ENCODE results near the gene IQCE. TPM values are rescaled to one million over a fixed set of nuclear protein-coding genes. Genes with fewer than 3 reads are reported as not detected.

IQCE gene
- total RNA-seq, 1 donor from 2014 or later: 12.0 TPM

DNA sequence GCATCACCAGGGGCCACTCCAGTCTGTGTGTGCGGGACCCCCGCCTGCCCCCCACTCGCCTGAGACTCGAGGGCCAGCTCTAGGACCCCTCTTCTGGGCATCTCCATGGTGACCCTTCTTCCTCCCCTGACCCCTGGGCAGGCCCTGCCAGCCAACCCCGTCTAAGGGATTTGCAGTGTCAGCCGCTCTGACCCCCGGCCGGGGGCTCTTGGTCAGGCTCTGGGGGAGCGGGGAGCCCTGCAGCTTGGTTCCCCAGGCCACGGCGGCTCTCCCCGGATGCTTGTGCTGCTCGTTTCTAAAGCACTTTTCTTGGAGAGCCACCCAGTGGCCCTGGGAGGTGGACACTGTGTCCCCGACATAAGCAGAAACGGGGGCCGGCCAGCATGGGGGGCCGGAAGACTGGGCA lies 78.3 kb downstream of the IQCE start:
- Mint-ChIP-seq H3K9me3 (ENCODE audit: unreplicated experiment) (peaks cover 10% of the 10 kb centered on the region), H3K4me3 (ENCODE audit: unreplicated experiment) (peak overlapping the region; percentile 58), H3K36me3 (ENCODE audit: unreplicated experiment) (no peaks in the 10 kb centered on the region), H3K27me3 (ENCODE audit: unreplicated experiment) (peaks cover 2% of the 10 kb centered on the region), H3K27ac (ENCODE audit: unreplicated experiment) (no peak overlapping the region), H3K4me1 (ENCODE audit: low read depth, unreplicated experiment) (peaks cover 13% of the 10 kb centered on the region)
- TF ChIP-seq, protein P1, sequence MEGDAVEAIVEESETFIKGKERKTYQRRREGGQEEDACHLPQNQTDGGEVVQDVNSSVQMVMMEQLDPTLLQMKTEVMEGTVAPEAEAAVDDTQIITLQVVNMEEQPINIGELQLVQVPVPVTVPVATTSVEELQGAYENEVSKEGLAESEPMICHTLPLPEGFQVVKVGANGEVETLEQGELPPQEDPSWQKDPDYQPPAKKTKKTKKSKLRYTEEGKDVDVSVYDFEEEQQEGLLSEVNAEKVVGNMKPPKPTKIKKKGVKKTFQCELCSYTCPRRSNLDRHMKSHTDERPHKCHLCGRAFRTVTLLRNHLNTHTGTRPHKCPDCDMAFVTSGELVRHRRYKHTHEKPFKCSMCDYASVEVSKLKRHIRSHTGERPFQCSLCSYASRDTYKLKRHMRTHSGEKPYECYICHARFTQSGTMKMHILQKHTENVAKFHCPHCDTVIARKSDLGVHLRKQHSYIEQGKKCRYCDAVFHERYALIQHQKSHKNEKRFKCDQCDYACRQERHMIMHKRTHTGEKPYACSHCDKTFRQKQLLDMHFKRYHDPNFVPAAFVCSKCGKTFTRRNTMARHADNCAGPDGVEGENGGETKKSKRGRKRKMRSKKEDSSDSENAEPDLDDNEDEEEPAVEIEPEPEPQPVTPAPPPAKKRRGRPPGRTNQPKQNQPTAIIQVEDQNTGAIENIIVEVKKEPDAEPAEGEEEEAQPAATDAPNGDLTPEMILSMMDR (IDR thresholded peaks at IDR 0.05; ENCODE audit: partially characterized antibody, unreplicated experiment): no peak
- DNase-seq: peak; percentile 13

DNA sequence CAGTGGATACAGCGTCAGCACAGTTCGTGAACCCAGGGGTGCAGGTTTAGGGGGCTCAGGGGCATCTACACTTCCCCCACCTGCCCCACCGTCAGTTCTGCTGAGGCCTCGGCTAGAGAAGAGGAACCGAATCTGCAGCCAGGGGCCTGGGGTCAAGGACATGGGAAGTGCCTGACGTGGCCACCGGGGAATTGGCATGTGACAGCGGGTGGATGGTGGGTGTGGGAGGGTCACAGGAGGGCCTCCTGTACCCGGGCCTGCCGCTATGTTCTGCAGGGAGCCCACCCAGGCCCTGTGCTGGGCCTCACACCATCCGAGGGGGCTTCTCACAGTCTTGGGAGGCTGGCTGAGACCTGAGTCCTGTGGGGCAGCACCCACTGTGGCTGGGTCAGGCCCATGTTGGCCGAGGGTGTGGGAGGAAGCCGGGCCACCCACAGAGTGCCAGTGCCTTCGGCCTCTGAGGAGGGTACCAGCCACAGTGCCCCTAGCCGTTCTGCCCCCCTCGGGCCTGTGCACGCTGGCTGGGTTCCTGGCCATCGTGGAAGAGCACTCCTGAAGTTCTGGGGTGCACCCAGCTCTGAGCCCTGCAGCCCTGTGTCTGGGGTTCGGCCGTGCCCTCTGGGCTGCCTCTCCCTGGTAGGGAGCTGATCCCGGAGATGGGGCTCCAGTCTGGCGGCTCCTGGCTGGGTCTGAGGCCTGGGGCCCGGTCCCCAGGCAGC lies 78.9 kb downstream of the IQCE start:
- Mint-ChIP-seq H3K27me3 (ENCODE audit: unreplicated experiment) (peaks cover 2% of the 10 kb centered on the region), H3K36me3 (ENCODE audit: unreplicated experiment) (no peaks in the 10 kb centered on the region), H3K4me3 (ENCODE audit: unreplicated experiment) (no peak overlapping the region), H3K27ac (ENCODE audit: unreplicated experiment) (no peak overlapping the region), H3K4me1 (ENCODE audit: low read depth, unreplicated experiment) (peaks cover 13% of the 10 kb centered on the region), H3K9me3 (ENCODE audit: unreplicated experiment) (peaks cover 8% of the 10 kb centered on the region)
- TF ChIP-seq, protein P1 (IDR thresholded peaks at IDR 0.05; ENCODE audit: partially characterized antibody, unreplicated experiment): no peak
- peak; percentile 53 for DNase-seq

DNA sequence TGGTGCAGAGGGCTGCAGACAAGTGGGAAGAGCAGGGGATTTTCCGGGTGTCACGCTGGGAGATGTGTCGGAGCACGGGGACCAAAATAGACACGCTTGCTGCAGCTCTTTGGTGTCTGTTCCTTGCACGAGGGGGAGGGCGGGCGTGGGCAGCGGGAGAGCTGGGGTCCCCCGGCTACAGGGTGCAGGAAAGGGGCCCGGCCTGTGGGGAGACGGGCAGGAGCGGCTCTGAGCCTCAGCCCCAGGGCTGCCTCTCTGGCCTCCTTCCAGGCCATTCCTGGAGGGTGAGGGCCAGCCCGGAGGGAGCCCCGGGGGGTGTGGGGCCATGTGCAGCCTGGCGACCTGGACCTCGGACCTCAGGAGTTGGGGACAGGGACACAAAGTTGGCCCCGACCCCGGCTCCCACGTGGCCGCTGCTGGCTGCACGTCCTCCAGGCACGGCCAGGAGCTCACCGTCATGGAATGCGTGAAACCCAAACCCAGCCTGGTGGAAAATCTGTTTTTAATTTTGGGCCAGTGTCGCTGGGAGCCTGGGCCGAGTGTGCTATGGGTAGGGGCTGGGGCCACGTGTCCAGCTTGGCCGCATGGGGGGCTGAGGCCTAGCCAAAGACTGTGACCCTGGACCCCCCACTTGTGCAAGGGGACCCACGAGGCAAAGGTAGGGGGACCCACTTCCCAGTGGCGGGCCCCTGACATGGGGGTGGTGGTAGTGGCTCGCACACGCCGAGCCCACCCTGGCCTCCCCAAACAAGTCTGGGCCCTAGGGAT lies 79.6 kb downstream of the IQCE start:
- H3K27me3 Mint-ChIP-seq (ENCODE audit: unreplicated experiment): peaks cover 2% of the 10 kb centered on the region
- H3K4me3 Mint-ChIP-seq (ENCODE audit: unreplicated experiment): no peak overlapping the region
- H3K9me3 Mint-ChIP-seq (ENCODE audit: unreplicated experiment): peaks cover 8% of the 10 kb centered on the region
- H3K36me3 Mint-ChIP-seq (ENCODE audit: unreplicated experiment): no peaks in the 10 kb centered on the region
- TF ChIP-seq, protein P1 (IDR thresholded peaks at IDR 0.05; ENCODE audit: partially characterized antibody, unreplicated experiment): no peak
- peak; percentile 29 for DNase-seq
- H3K27ac Mint-ChIP-seq (ENCODE audit: unreplicated experiment): no peak overlapping the region
- peaks cover 13% of the 10 kb centered on the region for H3K4me1 Mint-ChIP-seq (ENCODE audit: low read depth, unreplicated experiment)

DNA sequence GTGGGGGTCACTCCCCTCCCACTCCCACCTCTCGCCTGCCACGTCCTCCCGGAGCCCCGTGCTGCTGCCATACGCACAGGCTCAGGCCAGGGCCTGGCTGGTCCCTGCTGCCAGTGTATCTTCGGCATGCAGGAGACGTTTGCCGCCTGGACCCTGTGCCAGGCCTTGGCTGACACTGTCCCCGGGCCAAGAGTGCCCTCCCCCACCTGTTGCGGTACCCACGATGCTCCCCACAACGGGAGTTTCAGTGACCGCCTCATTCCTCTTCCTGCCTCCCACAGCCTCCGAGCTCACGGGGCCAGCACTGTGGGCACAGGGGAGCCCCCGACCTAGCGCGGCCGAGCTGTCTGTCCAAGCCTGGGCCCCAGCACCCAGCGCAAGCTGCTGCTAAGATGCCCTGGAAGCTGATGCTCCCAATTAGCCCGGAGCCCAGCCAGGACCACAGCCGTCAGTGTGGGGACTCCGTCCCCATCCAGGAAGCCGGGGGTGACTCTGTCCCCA lies 80.5 kb downstream of the IQCE start:
- Mint-ChIP-seq H3K27ac (ENCODE audit: unreplicated experiment) (no peak overlapping the region), H3K27me3 (ENCODE audit: unreplicated experiment) (peaks cover 2% of the 10 kb centered on the region), H3K36me3 (ENCODE audit: unreplicated experiment) (no peaks in the 10 kb centered on the region), H3K9me3 (ENCODE audit: unreplicated experiment) (peaks cover 8% of the 10 kb centered on the region), H3K4me3 (ENCODE audit: unreplicated experiment) (no peak overlapping the region), H3K4me1 (ENCODE audit: low read depth, unreplicated experiment) (peaks cover 13% of the 10 kb centered on the region)
- TF ChIP-seq, protein P1 (IDR thresholded peaks at IDR 0.05; ENCODE audit: partially characterized antibody, unreplicated experiment): no peak
- peak; percentile 22 for DNase-seq

All from glutamatergic neuron (in vitro differentiated cells).